ENCODE measurements around the gene SLC8A3. TPM values are rescaled to one million over a fixed set of nuclear protein-coding genes. Genes with fewer than 3 reads are reported as not detected.

SLC8A3 gene
- total and polyA plus RNA-seq, 3 donors from 2014 or later, result 0.39 to 0.61 (median 0.43) TPM

DNA sequence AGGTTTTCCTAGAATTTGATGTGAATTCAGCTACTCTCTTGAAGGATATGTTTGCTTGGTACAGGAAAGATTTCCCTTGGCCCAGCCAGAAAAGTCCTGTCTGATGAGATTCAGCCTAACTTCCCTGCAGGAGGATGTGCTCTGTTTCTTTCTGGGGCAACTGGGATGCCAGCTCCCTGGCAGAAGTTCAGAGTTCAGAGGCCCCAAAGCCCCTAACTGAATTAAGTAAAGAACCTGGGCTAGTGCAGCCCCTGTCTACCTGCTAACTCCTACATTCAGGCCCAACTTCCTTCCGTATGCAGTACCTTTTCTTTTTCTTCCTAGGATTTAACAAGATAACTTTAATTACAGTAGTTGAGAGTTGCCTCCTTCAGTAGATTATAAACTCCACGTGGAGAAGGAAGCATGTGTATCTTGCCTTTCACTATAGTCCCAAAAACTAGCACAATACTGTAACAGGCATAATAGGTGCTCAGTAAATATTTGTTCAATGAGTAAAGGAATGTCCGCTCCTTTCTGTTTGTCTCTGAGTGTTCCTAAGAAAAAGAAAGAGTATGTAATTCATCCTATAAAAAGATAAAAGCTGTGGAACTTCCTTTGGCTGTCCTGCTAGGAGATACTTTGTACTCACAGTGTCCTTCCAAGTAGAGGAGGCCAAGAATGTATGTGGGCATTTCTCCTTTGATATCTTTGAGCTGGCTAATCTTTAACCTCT is 141.0 kb downstream of the SLC8A3 start:
- DNase-seq, result no peak
- Histone ChIP-seq H3K4me3 (no peak overlapping the region), H3K4me1 (no peaks in the 10 kb centered on the region), H3K27ac (no peak overlapping the region), H3K36me3 (ENCODE audit: low read depth, missing control alignments) (no peaks in the 10 kb centered on the region), H3K27me3 (no peaks in the 10 kb centered on the region), H3K9me3 (no peaks in the 10 kb centered on the region)
- intact Hi-C loops (cut with DNase I; ENCODE audit: low total_unique reads), result no loop called here
- WGBS, 2 donors, result 41 to 60% methylated on average over 3 of the region's 3 CpGs
- TF ChIP-seq POLR2A (IDR thresholded peaks at IDR 0.05) (no peak), CTCF (IDR thresholded peaks at IDR 0.05) (no peak)

DNA sequence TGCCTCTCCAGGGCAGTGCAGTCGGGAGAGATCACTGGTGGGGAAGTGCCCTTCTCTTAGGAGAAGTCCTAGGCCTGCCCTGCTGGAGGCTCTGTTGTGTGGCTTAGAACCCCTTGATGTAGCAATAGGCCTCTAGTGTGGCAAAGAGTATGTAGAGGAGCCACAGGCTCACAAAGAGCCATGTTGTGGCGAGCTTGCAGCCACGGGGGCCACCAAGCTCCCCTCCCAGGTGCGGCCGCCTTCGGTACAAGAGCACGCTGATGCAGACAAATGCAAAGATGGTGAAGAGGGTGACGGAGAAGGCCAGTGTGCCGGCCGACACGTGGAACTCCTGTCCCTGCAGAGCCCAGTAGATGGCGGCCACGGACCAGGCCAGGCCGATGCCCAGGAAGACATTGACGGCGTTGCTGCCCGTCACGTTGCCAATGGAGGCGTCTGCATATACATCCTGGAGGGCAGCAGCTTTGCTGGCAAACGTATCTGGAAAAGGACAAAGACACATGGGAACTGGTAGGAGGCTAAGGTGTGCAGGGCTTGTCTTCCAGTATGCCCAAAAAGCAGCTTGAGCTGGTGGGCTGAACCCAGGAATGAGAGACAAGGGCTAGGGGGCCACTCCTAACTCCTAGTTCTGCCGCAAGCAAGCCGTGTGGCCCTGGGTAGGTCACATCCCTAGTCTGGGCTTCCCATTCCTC is 142.8 kb downstream of the SLC8A3 start:
- TF ChIP-seq POLR2A (IDR thresholded peaks at IDR 0.05) (no peak), CTCF (IDR thresholded peaks at IDR 0.05) (peak in 2 of 3 experiments; percentile 41 to 47)
- intact Hi-C loops (cut with DNase I; ENCODE audit: low total_unique reads), result no loop called here
- peak; percentile 80 for DNase-seq

GRCh38 chr14:70045310-70045709 is 143.4 kb downstream of the SLC8A3 start:
- no peak overlapping the region for H3K4me3 ChIP-seq
- no peaks in the 10 kb centered on the region for H3K36me3 ChIP-seq (ENCODE audit: low read depth, missing control alignments)
- TF ChIP-seq CTCF (IDR thresholded peaks at IDR 0.05), result no peak
- no peak for TF ChIP-seq POLR2A (IDR thresholded peaks at IDR 0.05)
- no peaks in the 10 kb centered on the region for H3K9me3 ChIP-seq
- no peaks in the 10 kb centered on the region for H3K27me3 ChIP-seq
- no peak for DNase-seq
- intact Hi-C loops (cut with DNase I; ENCODE audit: low total_unique reads), result no loop called here
- H3K27ac ChIP-seq, result no peak overlapping the region
- WGBS, 2 donors, result 82 to 83% methylated on average over 4 of the region's 4 CpGs
- no peaks in the 10 kb centered on the region for H3K4me1 ChIP-seq

More for the DNA sequence above, 142.8 kb downstream of the SLC8A3 start:
- Histone ChIP-seq H3K36me3 (ENCODE audit: low read depth, missing control alignments) (no peaks in the 10 kb centered on the region), H3K9me3 (no peaks in the 10 kb centered on the region), H3K27me3 (no peaks in the 10 kb centered on the region), H3K27ac (no peak overlapping the region), H3K4me1 (no peaks in the 10 kb centered on the region), H3K4me3 (no peak overlapping the region)
- WGBS, 2 donors, result 32 to 57% methylated on average over 7 to 22 of the region's 22 CpGs

- Histone ChIP-seq H3K4me1 (no peaks in the 10 kb centered on the region), H3K27ac (no peak overlapping the region), H3K4me3 (no peak overlapping the region), H3K9me3 (no peaks in the 10 kb centered on the region), H3K27me3 (no peaks in the 10 kb centered on the region), H3K36me3 (ENCODE audit: low read depth, missing control alignments) (no peaks in the 10 kb centered on the region)
- intact Hi-C loops (cut with DNase I; ENCODE audit: low total_unique reads), result no loop called here
- no peak for DNase-seq
- TF ChIP-seq POLR2A (IDR thresholded peaks at IDR 0.05) (no peak), CTCF (IDR thresholded peaks at IDR 0.05) (no peak)
- WGBS, 2 donors, result 85 to 88% methylated on average over 2 of the region's 2 CpGs
These were observed 145.8 kb downstream of the SLC8A3 start for GRCh38 chr14:70043001-70043400.
